PC-3 (cell line): ENCODE measurements around the gene RPS3.

Experiments used
- CTCF ChIP-seq: fragments of 300-600 bp; sonication (generic); conservative IDR thresholded peaks from 2 replicates; pipeline ENCODE4 v1.5.1; 2017; ENCODE audit warnings: antibody characterized with exemption, low read depth, mild to moderate bottlenecking, low read length
- EZH2 ChIP-seq: fragments of 300-600 bp; sonication (generic); IDR thresholded peaks from one replicate; pipeline ENCODE4 v1.6.1; 2017; ENCODE audit warnings: antibody characterized with exemption, mild to moderate bottlenecking, low read length; ENCODE audit not compliant: unreplicated experiment
- EZH2phosphoT487 ChIP-seq: fragments of 300-600 bp; sonication (generic); IDR thresholded peaks from 2 replicates; pipeline ENCODE4 v1.6.1; 2018; ENCODE audit warnings: mild to moderate bottlenecking, antibody characterized with exemption, low read length, borderline replicate concordance

DNA sequence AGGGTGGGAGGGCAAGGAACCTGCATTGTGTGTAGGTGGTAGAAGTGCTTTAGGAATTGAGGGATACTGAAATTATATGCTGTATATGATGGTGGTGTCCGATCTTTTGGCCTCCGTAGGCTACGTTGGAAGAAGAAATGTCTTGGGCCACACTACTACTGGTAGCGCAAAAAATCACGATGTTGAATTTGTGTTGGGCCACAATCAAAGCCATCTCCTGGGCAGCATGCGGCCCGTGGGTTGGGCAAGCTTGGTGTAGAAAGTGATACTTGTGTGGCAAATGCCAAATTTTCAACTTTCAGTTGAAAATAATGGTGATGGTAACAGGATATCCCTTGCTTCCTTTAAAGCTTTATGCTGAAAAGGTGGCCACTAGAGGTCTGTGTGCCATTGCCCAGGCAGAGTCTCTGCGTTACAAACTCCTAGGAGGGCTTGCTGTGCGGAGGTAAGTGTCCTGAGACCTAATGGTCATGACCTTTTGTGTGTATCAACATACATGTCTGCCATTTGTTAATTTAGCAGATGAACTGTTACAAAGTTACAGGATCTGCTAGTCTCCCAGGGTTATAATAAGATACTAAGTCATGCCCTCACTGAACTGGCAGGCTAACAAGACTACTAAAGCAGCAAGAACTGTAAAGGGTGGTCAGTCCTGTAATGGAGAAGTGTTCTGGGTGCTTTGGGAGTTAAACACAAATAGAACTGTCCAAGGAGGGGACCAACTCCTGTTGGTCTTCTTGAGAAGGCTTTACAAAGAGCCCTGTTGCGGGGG, 2.9 kb downstream of the RPS3 start:
- TF ChIP-seq CTCF (peak; percentile 32; the same call in 1 of the 2 replicates), EZH2 (no peak), EZH2phosphoT487 (no peak)
